Measurements from ENCODE around the gene SPAG9.

DNA sequence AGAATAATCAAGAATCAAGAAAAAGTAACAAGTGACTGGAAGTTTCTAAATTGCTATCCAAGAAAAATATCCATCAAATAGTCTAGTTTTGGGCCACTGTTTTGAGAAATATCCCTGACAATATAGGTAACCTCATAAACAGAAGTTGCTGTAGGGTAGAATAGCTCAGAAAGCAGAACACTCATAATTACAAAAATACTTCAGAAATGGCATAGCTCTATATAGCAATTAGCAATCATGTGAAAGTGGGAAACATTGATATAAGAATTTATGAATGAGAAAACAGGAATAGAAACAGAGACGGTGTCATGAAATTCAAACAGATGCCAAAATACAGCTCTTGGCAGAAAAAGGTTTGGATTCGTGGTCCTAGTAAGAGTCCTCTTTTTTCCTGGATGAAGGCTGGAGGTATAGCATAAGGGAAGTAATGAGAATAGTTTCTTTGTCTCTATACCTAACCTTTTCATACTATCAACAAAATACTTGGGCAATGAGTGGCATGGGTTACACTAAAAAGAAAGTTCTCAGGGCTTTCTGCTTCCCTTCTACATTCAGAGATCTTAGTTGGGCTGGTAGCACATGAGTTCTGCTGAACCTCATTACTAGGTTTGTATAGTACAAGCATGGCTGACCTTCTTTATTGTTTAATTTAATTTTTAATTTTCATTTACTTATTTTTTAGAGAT is 33.5 kb downstream of the SPAG9 start:
- no peak for TF ChIP-seq RAD21 (conservative IDR thresholded peaks at IDR 0.05)
- no peak for TF ChIP-seq EZH2 (IDR thresholded peaks at IDR 0.05; ENCODE audit: borderline replicate concordance, insufficient read depth, low read length, poor library complexity, severe bottlenecking)
- no peak for TF ChIP-seq POLR2AphosphoS5 (IDR thresholded peaks at IDR 0.05)

All from neural cell (in vitro differentiated cells).